ENCODE data around the gene TMEM132A. TPM values are rescaled to one million over a fixed set of nuclear protein-coding genes. Genes with fewer than 3 reads are reported as not detected.
"Not testable (repeated sequence)": the region's sequence is repeated elsewhere in the genome, so short reads cannot be mapped to it uniquely, and the experiment has no call there.

The TMEM132A gene
- total and polyA plus RNA-seq, 10 donors, result 5.6 to 15.6 (median 10.5) TPM

DNA sequence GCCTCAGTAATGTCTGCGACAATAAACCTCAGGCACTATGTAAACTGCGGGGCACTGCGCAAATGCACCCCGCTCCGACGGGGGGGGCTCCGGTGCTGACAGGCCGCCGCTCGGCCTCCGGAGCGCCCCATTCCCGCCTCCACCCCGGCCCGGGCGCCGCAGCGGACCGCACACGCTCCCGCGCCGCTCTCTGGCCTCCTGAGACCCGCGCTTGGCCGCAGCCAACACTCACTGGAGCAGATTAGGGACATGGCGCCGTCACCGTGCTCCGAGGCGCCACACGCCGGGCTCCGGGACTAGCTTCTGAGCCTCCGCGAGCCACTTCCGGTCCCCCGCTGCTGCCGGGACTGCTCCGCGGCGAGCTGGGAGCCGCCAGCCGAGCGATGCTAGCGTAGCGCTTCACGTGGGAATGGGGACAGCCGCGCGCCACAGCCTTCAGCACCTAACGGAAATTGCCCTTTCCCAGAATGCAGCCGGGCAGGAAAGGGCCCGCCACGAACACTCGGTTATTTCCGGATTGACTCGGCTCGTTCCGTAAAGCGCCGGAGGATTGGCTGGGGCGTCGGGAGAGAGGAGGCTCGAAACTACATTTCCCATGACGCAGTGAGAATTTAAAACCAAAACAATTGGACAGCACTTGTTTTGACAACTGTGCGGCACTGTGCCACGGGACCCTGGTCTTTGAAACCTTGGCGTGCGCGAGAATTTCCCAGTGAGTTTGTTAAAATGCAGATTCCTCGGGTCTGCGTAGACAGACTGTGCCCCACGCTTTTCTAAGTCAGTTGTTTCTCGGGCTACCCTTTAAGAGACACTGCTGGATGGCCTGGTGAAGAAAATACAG lies 17.9 kb upstream of the TMEM132A start, which contains the start of gene PRPF19:
PRPF19 (minus strand) TSS at position 454 of the 841 bp plus-strand sequence; CDS start at position 251, 203 bp downstream.
- Histone ChIP-seq H3K27me3 (replicated peaks in 1 of 7) (no peaks in the 10 kb centered on the region), H3K4me3 (peak within 1 kb of the TSS; percentile 70 to 99 (median 90)), H3K4me1 (peaks cover 28 to 65% (median 44%) of the 10 kb centered on the region in 6 donors), H3K36me3 (peaks cover 0 to 27% (median 23%) of the 10 kb centered on the region in 6 donors), H3K27ac (peak within 1 kb of the TSS; percentile 86 to 95 (median 91)), H3K9me3 (no peaks in the 10 kb centered on the region)
- TF ChIP-seq POLR2A (IDR thresholded peaks at IDR 0.05) (peak in 2 of 3 donors; percentile 3 to 47), POLR2AphosphoS5 (IDR thresholded peaks at IDR 0.05) (peak; percentile 94 to 96 (median 95))
- TF ChIP-seq, protein P1, sequence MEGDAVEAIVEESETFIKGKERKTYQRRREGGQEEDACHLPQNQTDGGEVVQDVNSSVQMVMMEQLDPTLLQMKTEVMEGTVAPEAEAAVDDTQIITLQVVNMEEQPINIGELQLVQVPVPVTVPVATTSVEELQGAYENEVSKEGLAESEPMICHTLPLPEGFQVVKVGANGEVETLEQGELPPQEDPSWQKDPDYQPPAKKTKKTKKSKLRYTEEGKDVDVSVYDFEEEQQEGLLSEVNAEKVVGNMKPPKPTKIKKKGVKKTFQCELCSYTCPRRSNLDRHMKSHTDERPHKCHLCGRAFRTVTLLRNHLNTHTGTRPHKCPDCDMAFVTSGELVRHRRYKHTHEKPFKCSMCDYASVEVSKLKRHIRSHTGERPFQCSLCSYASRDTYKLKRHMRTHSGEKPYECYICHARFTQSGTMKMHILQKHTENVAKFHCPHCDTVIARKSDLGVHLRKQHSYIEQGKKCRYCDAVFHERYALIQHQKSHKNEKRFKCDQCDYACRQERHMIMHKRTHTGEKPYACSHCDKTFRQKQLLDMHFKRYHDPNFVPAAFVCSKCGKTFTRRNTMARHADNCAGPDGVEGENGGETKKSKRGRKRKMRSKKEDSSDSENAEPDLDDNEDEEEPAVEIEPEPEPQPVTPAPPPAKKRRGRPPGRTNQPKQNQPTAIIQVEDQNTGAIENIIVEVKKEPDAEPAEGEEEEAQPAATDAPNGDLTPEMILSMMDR (IDR thresholded peaks at IDR 0.05 in 8 of 11, conservative IDR thresholded peaks at IDR 0.05 in 3 of 11), result peak in 3 of 11 experiments; percentile 4 to 25 (median 22)
- DNase-seq, result peak; percentile 98
- intact Hi-C loops (cut with DNase I; ENCODE audit: low total_unique reads), result no loop called here
- WGBS, 5 donors, result 0 to 1% (median 0%) methylated on average over 58 to 75 of the region's 75 CpGs

DNA sequence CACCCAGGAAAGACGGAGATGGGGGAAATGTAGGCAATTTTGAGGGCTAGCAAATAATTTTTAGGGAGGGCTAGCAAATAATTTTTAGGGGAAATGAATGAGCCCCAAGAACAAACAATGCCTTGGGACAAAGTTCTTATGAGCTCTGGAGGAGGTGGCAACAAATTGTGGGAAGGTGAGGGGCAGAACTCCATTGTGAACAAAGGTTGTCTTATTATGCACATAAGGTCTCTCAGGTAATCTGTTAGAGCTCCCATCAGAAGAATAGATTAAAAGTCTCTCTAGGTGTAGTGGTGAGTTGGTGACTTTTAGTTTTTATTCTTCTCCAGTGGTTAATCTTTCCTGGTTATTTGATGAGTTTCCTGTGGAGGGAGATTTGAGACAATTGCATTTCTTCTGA lies 15.5 kb upstream of the TMEM132A start:
- TF ChIP-seq, protein P1 (IDR thresholded peaks at IDR 0.05 in 8 of 11, conservative IDR thresholded peaks at IDR 0.05 in 3 of 11), result no peak
- TF ChIP-seq POLR2A (IDR thresholded peaks at IDR 0.05) (no peak), POLR2AphosphoS5 (IDR thresholded peaks at IDR 0.05) (no peak)
- Histone ChIP-seq H3K36me3 (peaks cover 0 to 2% (median 0%) of the 10 kb centered on the region in 6 donors), H3K9me3 (no peaks in the 10 kb centered on the region), H3K4me1 (peaks cover 42 to 86% (median 63%) of the 10 kb centered on the region in 6 donors), H3K4me3 (no peak overlapping the region), H3K27me3 (replicated peaks in 1 of 7) (no peaks in the 10 kb centered on the region), H3K27ac (no peak overlapping the region)
- DNase-seq, result no peak
- intact Hi-C loops (cut with DNase I; ENCODE audit: low total_unique reads), result no loop called here
- WGBS, 5 donors, result 2 to 85% (median 39%) methylated on average over 1 of the region's 1 CpG

DNA sequence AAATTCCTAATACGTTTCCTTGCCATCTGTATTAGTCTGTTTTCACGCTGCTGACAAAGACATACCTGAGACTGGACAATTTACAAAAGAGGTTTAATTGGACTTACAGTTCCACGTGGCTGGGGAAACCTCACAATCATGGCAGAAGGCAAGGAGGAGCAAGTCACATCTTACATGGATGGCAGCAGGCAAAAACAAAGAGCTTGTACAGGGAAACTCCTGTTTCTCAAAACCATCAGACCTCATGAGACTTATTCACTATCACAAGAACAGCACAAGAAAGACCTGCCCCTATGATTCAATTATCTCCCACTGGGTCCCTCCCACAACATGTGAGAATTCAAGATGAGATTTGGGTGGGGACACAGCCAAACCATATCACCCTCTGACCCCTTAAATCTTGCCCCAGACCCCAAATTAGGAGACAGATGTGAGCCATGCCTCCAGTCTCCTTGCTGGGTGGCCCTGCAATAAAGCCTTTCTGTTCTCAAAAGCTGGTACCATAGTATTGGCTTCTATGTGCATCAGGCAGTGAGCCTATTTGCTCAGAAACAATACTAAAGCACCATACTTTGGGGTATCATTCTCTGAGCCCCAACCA lies 14.5 kb upstream of the TMEM132A start:
- Histone ChIP-seq H3K4me1 (peaks cover 36 to 84% (median 58%) of the 10 kb centered on the region in 6 donors), H3K27ac (peak overlapping the region; percentile 50 to 97 (median 96))
- WGBS, 5 donors, result 74 to 84% (median 79%) methylated on average over 3 of the region's 3 CpGs
- intact Hi-C loops (cut with DNase I; ENCODE audit: low total_unique reads); H3K4me3 ChIP-seq; H3K36me3 ChIP-seq; DNase-seq; H3K9me3 ChIP-seq; H3K27me3 ChIP-seq (replicated peaks in 1 of 7): not testable (repeated sequence)

DNA sequence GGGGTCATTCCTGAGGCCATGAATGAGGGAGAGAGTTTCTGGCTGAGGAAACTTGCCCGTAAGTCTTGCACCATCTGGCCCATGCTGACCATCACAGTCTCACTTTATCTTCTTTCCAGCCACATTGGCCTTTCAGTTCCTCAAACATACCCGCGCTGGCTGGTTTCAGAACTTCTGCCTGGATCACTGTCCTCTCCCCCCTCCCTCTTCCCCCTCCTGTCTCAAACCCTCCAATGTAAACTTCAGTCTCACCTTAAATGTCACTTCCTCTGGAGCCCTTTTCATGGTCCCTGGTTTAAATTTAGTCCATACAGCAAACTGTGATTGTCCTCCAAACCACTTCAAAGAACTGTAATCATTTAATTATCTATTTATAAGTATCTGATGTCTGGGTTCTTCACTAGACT lies 14.0 kb upstream of the TMEM132A start:
- 29 to 55% (median 45%) methylated on average over 3 of the region's 3 CpGs for WGBS, 5 donors
- Histone ChIP-seq H3K4me3 (no peak overlapping the region), H3K36me3 (no peaks in the 10 kb centered on the region), H3K4me1 (peaks cover 31 to 84% (median 58%) of the 10 kb centered on the region in 6 donors), H3K9me3 (no peaks in the 10 kb centered on the region), H3K27me3 (replicated peaks in 1 of 7) (no peaks in the 10 kb centered on the region), H3K27ac (peak overlapping the region; percentile 50 to 97 (median 96))
- no peak for TF ChIP-seq POLR2A (IDR thresholded peaks at IDR 0.05)
- no peak for TF ChIP-seq POLR2AphosphoS5 (IDR thresholded peaks at IDR 0.05)
- TF ChIP-seq, protein P1 (IDR thresholded peaks at IDR 0.05 in 8 of 11, conservative IDR thresholded peaks at IDR 0.05 in 3 of 11), result no peak
- intact Hi-C loops (cut with DNase I; ENCODE audit: low total_unique reads), result no loop called here
- no peak for DNase-seq

Data from spleen (tissue), 11 donors.